ENCODE results near the gene ZNF709.
A peak's percentile ranks its signal among the peaks of the same experiment; 100 is the strongest.
"Not testable (repeated sequence)": the region's sequence is repeated elsewhere in the genome, so short reads cannot be mapped to it uniquely, and the experiment has no call there.

Gene ZNF709

DNA sequence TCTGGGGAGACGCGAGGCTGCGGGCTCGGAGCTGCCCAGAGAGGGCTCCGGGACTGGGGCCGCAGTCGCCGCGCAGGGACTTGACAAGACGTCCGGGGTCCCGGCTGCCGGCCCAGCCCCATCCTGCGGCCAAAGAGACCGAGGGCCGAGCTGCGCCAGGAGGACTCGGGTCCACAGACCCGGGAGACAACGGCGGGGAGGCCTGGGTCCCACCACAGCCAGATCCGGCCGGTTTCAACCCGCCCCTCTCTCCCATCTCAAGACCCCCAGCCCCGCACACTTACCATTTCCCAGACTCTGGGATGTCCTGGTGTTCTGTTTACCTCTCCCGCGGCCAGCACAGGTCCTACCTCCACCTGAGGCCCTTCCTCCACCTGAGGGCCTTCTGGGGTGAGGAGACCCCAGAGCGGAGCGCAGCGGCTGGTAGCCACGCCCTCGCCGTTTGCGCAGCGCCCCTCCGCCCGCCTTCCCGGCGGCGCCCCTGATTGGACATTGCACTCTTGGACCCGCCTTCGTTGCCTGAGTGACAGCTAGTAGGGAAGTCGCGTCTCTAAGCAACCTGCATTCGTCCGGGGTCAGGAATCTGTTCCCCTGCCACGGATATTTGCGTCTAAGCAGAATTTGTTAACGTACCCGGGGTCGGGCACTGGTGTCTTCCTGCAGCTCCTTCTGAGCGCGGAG, at the start of gene ZNF709:
ZNF709 (minus strand) TSS at position 446 of the 681 bp plus-strand sequence; CDS start at position 287, 159 bp downstream.
- DNase-seq (ENCODE audit: low spot score): peak; percentile 86

GRCh38 chr19:12527034-12527836, 42.6 kb upstream of the ZNF709 start:
- peak; percentile 17 for DNase-seq (ENCODE audit: low spot score)

DNA sequence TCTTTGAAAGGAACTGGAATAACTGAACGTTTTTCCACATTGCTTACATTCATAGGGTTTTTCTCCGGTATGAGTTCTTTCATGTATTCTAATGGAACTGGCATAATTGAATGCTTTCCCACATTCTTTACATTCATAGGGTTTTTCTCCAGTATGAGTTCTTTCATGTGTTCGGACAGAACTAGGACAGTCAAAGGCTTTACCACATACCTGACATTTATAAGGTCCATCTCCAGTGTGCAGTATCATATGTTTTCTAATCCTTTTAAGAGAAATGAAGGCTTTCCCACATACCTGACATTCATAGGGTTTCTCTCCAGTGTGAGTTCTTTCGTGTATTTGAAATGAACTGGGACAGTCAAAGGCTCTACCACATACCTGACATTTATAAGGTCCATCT, 41.9 kb upstream of the ZNF709 start:
- no peak for DNase-seq (ENCODE audit: low spot score)

DNA sequence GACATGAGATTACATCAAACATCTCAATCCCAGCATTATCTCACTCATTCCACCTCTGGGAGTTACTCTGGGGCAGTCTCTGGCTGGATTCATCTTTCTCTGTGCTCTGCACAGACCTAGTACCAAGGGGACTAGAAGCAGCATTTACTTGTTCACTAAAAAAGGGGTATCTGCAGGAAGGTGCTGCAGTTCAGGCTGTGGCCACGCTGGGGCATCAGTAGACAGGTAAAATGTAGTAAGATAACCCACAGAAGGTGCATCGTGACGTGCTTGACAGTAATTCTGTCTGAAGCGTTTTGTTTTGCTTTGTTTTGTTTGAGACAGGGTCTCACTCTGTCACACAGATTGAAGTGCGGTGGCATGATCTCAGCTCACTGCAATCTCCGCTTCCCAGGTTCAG, 37.4 kb upstream of the ZNF709 start:
- DNase-seq (ENCODE audit: low spot score): no peak

- no peak for DNase-seq (ENCODE audit: low spot score)
These were observed 29.0 kb upstream of the ZNF709 start for GRCh38 chr19:12513531-12514061.

DNA sequence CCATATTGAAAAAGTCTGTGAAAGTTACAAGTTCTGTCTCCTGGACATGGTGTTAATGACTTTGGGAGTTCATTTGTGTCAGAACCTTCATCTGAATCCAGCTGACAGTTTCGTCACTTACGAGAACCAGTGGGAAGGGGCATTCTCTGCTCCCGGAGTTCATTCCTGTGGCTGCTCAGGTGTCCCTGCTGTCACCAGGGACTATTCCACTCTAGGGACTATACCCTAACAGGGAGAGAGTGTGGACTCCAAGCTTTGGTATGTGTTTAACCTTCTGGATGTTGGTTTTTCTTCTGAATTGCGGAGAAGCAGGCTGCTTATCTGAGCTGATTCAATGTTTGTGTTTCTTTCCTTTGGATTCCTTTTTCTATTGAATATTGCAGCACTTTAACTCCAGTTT, 12.4 kb upstream of the ZNF709 start:
- DNase-seq (ENCODE audit: low spot score): no peak

DNA sequence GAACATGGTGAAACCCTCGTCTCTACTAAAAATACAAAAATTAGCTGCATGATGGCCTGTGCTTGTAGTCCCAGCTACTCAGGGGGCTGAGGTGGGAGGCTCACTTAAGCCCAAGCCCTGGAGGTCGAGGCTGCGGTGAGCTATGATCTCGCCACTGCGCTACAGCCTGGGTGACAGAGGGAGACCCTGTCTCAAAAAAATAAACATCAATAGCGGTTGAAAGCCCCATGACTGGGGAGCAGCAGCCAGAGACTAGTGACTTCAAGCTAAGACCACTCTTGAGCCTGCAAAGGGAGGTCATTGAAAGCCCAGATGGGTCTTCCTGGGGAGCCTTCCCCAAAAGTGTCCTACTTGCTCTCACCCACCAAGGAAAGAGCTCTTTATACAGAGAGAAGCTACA, 11.9 kb upstream of the ZNF709 start:
- DNase-seq (ENCODE audit: low spot score): no peak

GRCh38 chr19:12495002-12495802, 10.6 kb upstream of the ZNF709 start:
- peak; percentile 95 for DNase-seq (ENCODE audit: low spot score)

DNA sequence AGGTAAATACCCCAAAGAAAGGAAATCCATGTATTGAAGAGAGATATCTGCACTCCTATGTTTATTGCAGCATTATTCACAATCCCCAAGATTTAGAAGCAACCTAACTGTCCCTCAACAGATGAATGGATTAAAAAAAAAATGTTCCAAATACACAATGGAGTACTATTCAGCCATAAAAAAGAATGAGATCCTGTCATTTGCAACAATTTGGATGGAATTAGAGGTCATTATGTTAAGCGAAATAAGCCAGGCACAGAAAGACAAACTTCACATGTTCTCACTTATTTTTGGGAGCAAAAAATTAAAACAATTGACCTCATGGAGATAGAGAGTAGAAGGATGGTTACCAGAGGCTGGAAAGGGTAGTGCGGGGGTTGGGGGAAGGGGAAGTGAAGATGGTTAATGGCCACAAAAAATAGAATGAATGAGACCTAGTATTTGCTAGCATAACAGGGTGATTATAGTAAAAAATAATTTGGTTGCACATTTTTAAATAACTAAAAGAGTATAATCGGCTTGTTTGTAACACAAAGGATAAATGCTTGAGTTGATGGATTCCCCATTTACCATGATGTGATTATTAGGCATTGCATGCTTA, 9.7 kb upstream of the ZNF709 start:
- no peak for DNase-seq (ENCODE audit: low spot score)

DNA sequence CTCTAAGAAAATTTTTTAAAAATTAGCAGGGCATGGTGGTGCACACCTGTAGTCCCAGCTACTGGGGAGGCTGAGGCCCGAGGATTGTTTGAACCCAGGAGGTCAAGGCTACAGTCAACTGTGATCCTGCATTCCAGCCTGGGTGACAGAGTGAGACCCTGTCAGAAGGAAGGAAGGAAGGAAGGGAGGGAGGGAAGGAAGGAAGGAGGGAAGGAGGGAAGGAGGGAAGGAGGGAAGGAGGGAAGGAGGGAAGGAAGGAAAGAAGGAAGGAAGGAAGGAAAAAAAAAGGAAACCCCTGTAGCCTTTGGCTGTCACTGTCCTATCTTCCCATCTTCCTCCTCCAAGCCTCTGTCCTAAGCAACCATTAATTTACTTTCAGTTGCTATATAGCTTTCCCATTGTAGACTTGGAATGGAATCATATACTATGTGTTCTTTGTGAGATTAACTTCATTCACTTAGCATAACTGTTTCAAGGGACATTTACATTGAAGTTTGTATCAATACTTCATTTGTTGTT, 1.7 kb upstream of the ZNF709 start:
- DNase-seq (ENCODE audit: low spot score): not testable (repeated sequence)

DNA sequence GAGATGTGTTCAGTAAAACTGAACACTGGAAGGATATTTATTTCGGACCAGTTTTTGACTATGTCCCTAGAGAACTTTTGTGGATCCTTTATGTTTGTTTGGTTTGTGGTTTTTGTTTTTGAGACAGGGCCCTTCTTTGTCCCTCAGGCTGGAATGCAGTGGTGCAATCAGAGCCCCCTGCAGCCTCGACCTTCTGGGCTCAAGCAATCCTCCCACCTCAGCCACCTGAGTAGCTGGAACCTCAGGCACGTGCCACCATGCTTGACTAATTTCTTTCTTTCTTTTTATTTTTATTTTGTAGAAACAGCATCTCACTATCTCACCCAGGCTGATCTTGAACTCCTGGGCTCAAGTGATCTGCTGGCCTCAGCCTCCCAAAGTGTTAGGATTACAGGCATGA, 955 bp upstream of the ZNF709 start:
- no peak for DNase-seq (ENCODE audit: low spot score)

GRCh38 chr19:12485052-12485416, 418 bp upstream of the ZNF709 start:
- DNase-seq (ENCODE audit: low spot score): no peak

DNA sequence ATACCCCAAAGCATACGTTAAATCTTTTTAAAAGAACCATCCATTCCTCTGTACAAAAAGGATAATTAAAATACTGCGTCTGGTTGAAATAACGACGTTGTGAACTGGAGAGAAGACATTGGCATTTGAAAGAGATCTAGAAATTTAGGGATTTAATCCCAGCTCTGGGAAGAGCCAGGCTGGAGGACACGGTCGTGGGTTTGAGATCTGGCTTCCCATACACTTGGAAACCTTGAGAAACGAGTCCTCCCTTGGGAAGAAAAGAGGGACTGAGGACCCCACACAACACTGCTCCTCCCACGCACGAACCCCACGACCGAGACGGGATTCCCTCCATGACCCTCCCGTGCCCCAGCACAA, 625 bp downstream of the ZNF709 start:
- peak; percentile 31 for DNase-seq (ENCODE audit: low spot score)

- DNase-seq (ENCODE audit: low spot score): peak; percentile 5
These were observed 2.1 kb downstream of the ZNF709 start for GRCh38 chr19:12482509-12482886.

GRCh38 chr19:12481781-12482508, 2.7 kb downstream of the ZNF709 start:
- DNase-seq (ENCODE audit: low spot score): peak; percentile 4

DNA sequence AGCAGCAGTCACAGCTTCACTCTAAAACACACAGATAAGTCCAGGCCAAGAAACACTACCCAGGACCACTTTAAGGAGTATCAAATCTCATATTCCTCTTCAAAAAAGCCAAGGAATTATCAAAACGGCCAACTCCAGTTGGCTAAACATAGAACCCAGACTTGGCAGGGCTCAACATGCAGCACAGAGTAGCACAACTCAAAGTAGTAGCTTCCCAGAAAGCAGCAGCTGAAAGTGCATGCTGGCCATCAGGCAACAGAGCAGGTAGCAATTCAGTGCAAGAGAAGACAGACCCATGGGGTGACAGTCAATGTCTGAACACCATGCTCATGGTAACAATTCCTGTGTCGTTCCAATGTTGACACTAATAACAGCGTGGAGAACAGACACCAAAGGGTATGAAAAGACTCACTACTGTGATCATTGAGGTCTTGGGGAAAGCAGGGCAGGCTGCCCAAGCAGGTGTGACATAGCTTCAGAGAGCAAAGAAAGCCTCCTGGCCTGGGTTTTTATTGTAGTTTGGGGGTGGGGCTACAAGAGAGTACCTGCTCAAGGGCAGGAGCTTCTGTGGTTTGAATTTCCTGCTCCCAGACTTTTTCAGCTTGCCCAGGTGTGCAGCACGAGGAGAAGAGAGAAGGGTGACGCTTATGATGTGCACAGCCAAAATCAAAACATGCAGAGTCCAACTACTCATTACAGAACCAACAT, 6.2 kb downstream of the ZNF709 start:
- DNase-seq (ENCODE audit: low spot score): no peak

- not testable (repeated sequence) for DNase-seq (ENCODE audit: low spot score)
These were observed 17.0 kb downstream of the ZNF709 start for GRCh38 chr19:12467651-12468050.

- no peak for DNase-seq (ENCODE audit: low spot score)
These were observed 19.4 kb downstream of the ZNF709 start for GRCh38 chr19:12465211-12465610.

GRCh38 chr19:12464769-12465168, 19.8 kb downstream of the ZNF709 start:
- no peak for DNase-seq (ENCODE audit: low spot score)

GRCh38 chr19:12464139-12464538, 20.5 kb downstream of the ZNF709 start:
- not testable (repeated sequence) for DNase-seq (ENCODE audit: low spot score)

DNA sequence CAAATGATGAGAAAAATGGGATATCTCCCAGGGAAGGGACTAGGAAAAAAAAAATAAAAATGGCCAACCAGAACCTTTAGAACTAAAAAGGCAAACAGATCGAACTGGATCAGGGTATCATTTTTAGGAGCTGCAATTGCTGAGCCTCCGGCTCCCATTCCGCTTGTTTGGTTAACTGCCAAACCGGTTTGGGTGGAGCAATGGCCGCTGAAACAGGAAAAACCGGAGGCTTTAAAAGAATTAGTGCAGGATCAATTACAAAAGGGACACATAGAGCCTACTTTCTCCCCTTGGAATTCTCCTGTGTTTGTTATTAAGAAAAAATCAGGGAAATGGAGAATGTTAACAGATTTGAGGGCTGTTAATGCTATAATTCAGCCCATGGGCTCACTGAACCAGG, 31.1 kb downstream of the ZNF709 start:
- no peak for DNase-seq (ENCODE audit: low spot score)
